A673 (cell line): ENCODE measurements around the gene AMIGO3. TPM values are rescaled to one million over a fixed set of nuclear protein-coding genes. Genes with fewer than 3 reads are reported as not detected.

Experiments
- BruUV-seq: library from RNA; stranded (reverse); fragments of 400-500 nt; replicated peaks from 2 replicates; lab custom pipeline; 2021; lab: Mats Ljungman, UMichigan
- CTCF ChIA-PET: fragments of 300-600 bp; sonication (Branson Sonifier 250); formaldehyde crosslinking; loops from one replicate; lab custom pipeline; 2022; ENCODE audit warnings: antibody characterized with exemption; lab: Charles Lee
- POLR2A ChIA-PET: fragments of 300-600 bp; sonication (Branson Sonifier 250); formaldehyde crosslinking; loops from one replicate; lab custom pipeline; 2022; ENCODE audit warnings: antibody characterized with exemption; ENCODE audit not compliant: low non-redundant PET; lab: Charles Lee
- DNase-seq: peaks from one replicate; pipeline ENCODE4 v3.0.0-alpha.2; 2015; ENCODE audit warnings: low spot score
- H3K27ac ChIP-seq: fragments of 200-600 bp; sonication (generic); 2 replicates; pipeline ENCODE4 v1.5.1; 2016; ENCODE audit warnings: mixed run types, low read depth, mild to moderate bottlenecking, mixed read lengths, antibody characterized with exemption, low read length; ENCODE audit not compliant: poor library complexity, severe bottlenecking
- H3K27me3 ChIP-seq: fragments of 200-600 bp; sonication (generic); replicated peaks from 2 replicates; pipeline ENCODE4 v1.6.1; 2017; ENCODE audit warnings: mixed run types, low read depth, mild to moderate bottlenecking, mixed read lengths, antibody characterized with exemption, low read length; ENCODE audit not compliant: insufficient read depth, poor library complexity
- H3K36me3 ChIP-seq: fragments of 200-600 bp; sonication (generic); 2 replicates; pipeline ENCODE4 v1.6.1; 2016; ENCODE audit warnings: mixed run types, mild to moderate bottlenecking, mixed read lengths, antibody characterized with exemption, low read length; ENCODE audit not compliant: insufficient read depth, poor library complexity, severe bottlenecking
- H3K4me1 ChIP-seq: fragments of 200-600 bp; sonication (generic); 2 replicates; pipeline ENCODE4 v1.6.1; 2017; ENCODE audit warnings: mixed run types, mild to moderate bottlenecking, mixed read lengths, antibody characterized with exemption, low read length; ENCODE audit not compliant: insufficient read depth, poor library complexity, severe bottlenecking
- H3K4me3 ChIP-seq: fragments of 200-600 bp; sonication (generic); 2 replicates; pipeline ENCODE4 v1.5.1; 2016; ENCODE audit warnings: low read depth, mixed run types, mild to moderate bottlenecking, mixed read lengths, low read length; ENCODE audit not compliant: poor library complexity, severe bottlenecking
- H3K9me3 ChIP-seq: fragments of 200-600 bp; sonication (generic); 2 replicates; pipeline ENCODE4 v1.6.1; 2016; ENCODE audit warnings: mixed run types, low read depth, mild to moderate bottlenecking, mixed read lengths, antibody characterized with exemption, low read length; ENCODE audit not compliant: poor library complexity, severe bottlenecking
- EZH2 ChIP-seq: fragments of 200-600 bp; sonication (generic); IDR thresholded peaks from 2 replicates; pipeline ENCODE4 v1.6.1; 2017; ENCODE audit warnings: borderline replicate concordance, low read depth, mild to moderate bottlenecking, mixed read lengths, antibody characterized with exemption, low read length; ENCODE audit not compliant: poor library complexity, severe bottlenecking
- intact Hi-C: fragments of 100-400 bp; cut with micrococcal nuclease; formaldehyde crosslinking; loops from one replicate; pipeline ENCODE4 v1.10.0; 2022; ENCODE audit not compliant: unreplicated experiment
- total RNA-seq: library from RNA; stranded (reverse); gene quantifications from 2 replicates; pipeline ENCODE4 v1.2.3, GENCODE V29; 2021
- TF ChIP-seq, protein P1 (sequence below): fragments of 300-800, 200-600 bp; sonication (generic); conservative IDR thresholded peaks from 2 replicates; pipeline ENCODE4 v1.5.1; 2017; ENCODE audit warnings: low read depth, mild to moderate bottlenecking, antibody characterized with exemption, low read length, moderate library complexity, mixed read lengths

Gene AMIGO3
- total RNA-seq, 1 experiment from 2014 or later = not detected

DNA sequence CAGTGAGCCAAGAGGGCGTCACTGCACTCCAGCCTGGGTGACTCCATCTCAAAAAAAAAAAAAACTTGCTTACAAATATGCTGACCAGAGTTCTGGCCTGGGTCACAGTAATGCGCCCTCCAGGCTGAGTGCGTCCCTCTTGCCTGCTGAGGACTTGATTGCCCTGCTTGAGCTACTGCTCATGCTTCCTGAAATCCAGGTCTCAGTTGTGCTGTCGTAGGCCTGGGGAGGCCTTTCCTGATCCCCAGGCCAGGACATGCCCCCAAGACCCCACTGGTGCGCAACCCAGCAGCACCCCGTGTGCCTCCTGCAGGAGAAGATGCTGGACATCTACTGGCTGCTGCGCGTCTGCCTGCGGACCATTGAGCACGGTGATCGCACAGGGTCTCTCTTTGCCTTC lies 7.3 kb downstream of the AMIGO3 start:
- BruUV-seq = no TSS peak
- intact Hi-C loops = no loop called here
- Histone ChIP-seq H3K36me3 (no peaks in the 10 kb centered on the region), H3K27ac (no peak overlapping the region), H3K4me3 (no peak overlapping the region), H3K9me3 (no peaks in the 10 kb centered on the region), H3K27me3 (no peaks in the 10 kb centered on the region), H3K4me1 (no peaks in the 10 kb centered on the region)
- POLR2A ChIA-PET = no interaction called here
- CTCF ChIA-PET = no interaction called here
- no peak for TF ChIP-seq EZH2
- TF ChIP-seq, protein P1, sequence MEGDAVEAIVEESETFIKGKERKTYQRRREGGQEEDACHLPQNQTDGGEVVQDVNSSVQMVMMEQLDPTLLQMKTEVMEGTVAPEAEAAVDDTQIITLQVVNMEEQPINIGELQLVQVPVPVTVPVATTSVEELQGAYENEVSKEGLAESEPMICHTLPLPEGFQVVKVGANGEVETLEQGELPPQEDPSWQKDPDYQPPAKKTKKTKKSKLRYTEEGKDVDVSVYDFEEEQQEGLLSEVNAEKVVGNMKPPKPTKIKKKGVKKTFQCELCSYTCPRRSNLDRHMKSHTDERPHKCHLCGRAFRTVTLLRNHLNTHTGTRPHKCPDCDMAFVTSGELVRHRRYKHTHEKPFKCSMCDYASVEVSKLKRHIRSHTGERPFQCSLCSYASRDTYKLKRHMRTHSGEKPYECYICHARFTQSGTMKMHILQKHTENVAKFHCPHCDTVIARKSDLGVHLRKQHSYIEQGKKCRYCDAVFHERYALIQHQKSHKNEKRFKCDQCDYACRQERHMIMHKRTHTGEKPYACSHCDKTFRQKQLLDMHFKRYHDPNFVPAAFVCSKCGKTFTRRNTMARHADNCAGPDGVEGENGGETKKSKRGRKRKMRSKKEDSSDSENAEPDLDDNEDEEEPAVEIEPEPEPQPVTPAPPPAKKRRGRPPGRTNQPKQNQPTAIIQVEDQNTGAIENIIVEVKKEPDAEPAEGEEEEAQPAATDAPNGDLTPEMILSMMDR = no peak
- DNase-seq = no peak

DNA sequence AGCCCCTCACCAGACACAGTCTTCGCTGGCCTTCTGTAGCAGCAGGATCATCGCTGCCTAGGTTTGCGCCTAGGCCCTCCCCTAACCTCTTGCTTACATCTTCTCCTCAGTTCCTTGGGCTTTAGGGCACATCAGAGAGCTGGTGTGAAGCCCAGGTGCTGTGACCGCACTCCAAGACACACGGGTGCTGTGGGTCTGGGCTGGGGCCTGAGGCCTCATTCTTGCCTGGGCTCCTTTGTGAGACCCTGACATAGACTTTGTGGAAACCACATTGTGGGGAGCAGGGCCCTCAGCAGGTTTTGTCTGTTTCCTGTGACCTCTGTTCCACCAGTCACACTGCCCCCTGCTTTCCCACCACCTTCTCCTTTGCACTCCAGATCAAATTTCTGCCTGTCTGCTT lies 8.0 kb downstream of the AMIGO3 start:
- no peak for TF ChIP-seq EZH2
- TF ChIP-seq, protein P1 = no peak
- Histone ChIP-seq H3K9me3 (no peaks in the 10 kb centered on the region), H3K4me3 (no peak overlapping the region), H3K27me3 (no peaks in the 10 kb centered on the region), H3K36me3 (no peaks in the 10 kb centered on the region), H3K27ac (no peak overlapping the region), H3K4me1 (no peaks in the 10 kb centered on the region)
- intact Hi-C loops = no loop called here
- CTCF ChIA-PET = no interaction called here
- DNase-seq = no peak
- POLR2A ChIA-PET = no interaction called here
- BruUV-seq = no TSS peak

DNA sequence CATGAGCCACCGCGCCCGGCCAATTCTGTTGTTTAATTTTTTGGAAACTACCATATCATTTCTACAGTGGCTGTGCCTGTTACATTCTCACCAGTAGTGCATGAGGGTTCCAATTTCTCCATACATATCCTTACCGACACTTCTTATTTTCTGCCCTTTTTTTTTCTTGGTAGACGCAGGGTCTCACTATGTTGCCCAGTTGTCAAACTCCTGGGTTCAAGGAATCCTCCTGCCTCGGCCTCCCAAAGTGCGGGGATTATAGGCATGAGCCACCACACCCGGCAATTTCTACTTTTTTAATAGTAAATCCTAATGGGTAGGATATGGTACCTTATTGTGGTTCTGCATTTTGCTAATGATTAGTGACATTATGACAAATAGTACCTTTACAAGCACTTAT lies 9.6 kb downstream of the AMIGO3 start:
- Histone ChIP-seq H3K4me1 (no peaks in the 10 kb centered on the region), H3K27ac (no peak overlapping the region), H3K9me3 (no peaks in the 10 kb centered on the region), H3K36me3 (no peaks in the 10 kb centered on the region), H3K27me3 (no peaks in the 10 kb centered on the region), H3K4me3 (no peak overlapping the region)
- intact Hi-C loops = no loop called here
- POLR2A ChIA-PET = no interaction called here
- no TSS peak for BruUV-seq
- CTCF ChIA-PET = no interaction called here
- TF ChIP-seq EZH2 = no peak
- TF ChIP-seq, protein P1 = no peak
- no peak for DNase-seq
